GM19467 (cell line): ENCODE measurements around the gene CYLD.
A peak's percentile ranks its signal among the peaks of the same experiment; 100 is the strongest.

Source experiments
- ATAC-seq: cut with Tn5 transposase; IDR thresholded peaks from one replicate; pipeline ENCODE4 v1.9.1; 2021; ENCODE audit warnings: mild to moderate bottlenecking, moderate library complexity; ENCODE audit not compliant: unreplicated experiment

The CYLD gene

GRCh38 chr16:50737420-50737959 is 4.4 kb upstream of the CYLD start:
- ATAC-seq: no peak

- ATAC-seq: no peak
Observed at GRCh38 chr16:50739031-50739430, 2.9 kb upstream of the CYLD start.

GRCh38 chr16:50740736-50741135 is 1.1 kb upstream of the CYLD start:
- no peak for ATAC-seq

GRCh38 chr16:50741225-50741780 is 583 bp upstream of the CYLD start:
- ATAC-seq: no peak

- no peak for ATAC-seq
Observed at GRCh38 chr16:50742576-50743200, 802 bp downstream of the CYLD start.

- ATAC-seq: no peak
Observed at GRCh38 chr16:50743581-50744225, 1.8 kb downstream of the CYLD start.

- no peak for ATAC-seq
Observed at GRCh38 chr16:50744881-50745280, 3.0 kb downstream of the CYLD start.

GRCh38 chr16:50745940-50746339 is 4.1 kb downstream of the CYLD start:
- no peak for ATAC-seq

- peak; percentile 53 for ATAC-seq
Observed at GRCh38 chr16:50747207-50747956, 5.5 kb downstream of the CYLD start.

GRCh38 chr16:50751528-50751927 is 9.6 kb downstream of the CYLD start:
- ATAC-seq: no peak

GRCh38 chr16:50752471-50753235 is 10.8 kb downstream of the CYLD start:
- no peak for ATAC-seq

GRCh38 chr16:50756473-50756872 is 14.6 kb downstream of the CYLD start:
- ATAC-seq: no peak

- no peak for ATAC-seq
Observed at GRCh38 chr16:50761267-50761666, 19.4 kb downstream of the CYLD start.

GRCh38 chr16:50762241-50762640 is 20.4 kb downstream of the CYLD start:
- no peak for ATAC-seq

GRCh38 chr16:50763211-50763610 is 21.3 kb downstream of the CYLD start:
- no peak for ATAC-seq

GRCh38 chr16:50765260-50765659 is 23.4 kb downstream of the CYLD start:
- ATAC-seq: no peak

- no peak for ATAC-seq
Observed at GRCh38 chr16:50765861-50766260, 24.0 kb downstream of the CYLD start.

GRCh38 chr16:50767197-50767596 is 25.3 kb downstream of the CYLD start:
- ATAC-seq: no peak

GRCh38 chr16:50771366-50771765 is 29.5 kb downstream of the CYLD start:
- ATAC-seq: no peak

GRCh38 chr16:50774405-50774804 is 32.5 kb downstream of the CYLD start:
- no peak for ATAC-seq

- ATAC-seq: no peak
Observed at GRCh38 chr16:50774960-50775359, 33.1 kb downstream of the CYLD start.
